HG03469 (cell line): ENCODE data around the gene MBOAT2.

Source experiments
- ATAC-seq: cut with Tn5 transposase; IDR thresholded peaks from one replicate; pipeline ENCODE4 v1.9.1; 2021; ENCODE audit warnings: mild to moderate bottlenecking, moderate library complexity, moderate number of reproducible peaks; ENCODE audit not compliant: unreplicated experiment

The MBOAT2 gene

GRCh38 chr2:8833853-8834252 lies 169.6 kb downstream of the MBOAT2 start:
- no peak for ATAC-seq

- ATAC-seq = no peak
Observed at GRCh38 chr2:8831516-8831915, 172.0 kb downstream of the MBOAT2 start.

GRCh38 chr2:8827729-8828128 lies 175.8 kb downstream of the MBOAT2 start:
- no peak for ATAC-seq

GRCh38 chr2:8822218-8822617 lies 181.3 kb downstream of the MBOAT2 start:
- ATAC-seq = no peak

- no peak for ATAC-seq
Observed at GRCh38 chr2:8821276-8822217, 181.9 kb downstream of the MBOAT2 start.

GRCh38 chr2:8819948-8820347 lies 183.5 kb downstream of the MBOAT2 start:
- ATAC-seq = no peak

GRCh38 chr2:8819194-8819593 lies 184.3 kb downstream of the MBOAT2 start:
- ATAC-seq = no peak

GRCh38 chr2:8817221-8817620 lies 186.3 kb downstream of the MBOAT2 start:
- no peak for ATAC-seq

- no peak for ATAC-seq
Observed at GRCh38 chr2:8806885-8807704, 196.4 kb downstream of the MBOAT2 start.

- no peak for ATAC-seq
Observed at GRCh38 chr2:8805278-8806210, 197.9 kb downstream of the MBOAT2 start.

GRCh38 chr2:8803658-8804379 lies 199.7 kb downstream of the MBOAT2 start:
- peak; percentile 98 for ATAC-seq

GRCh38 chr2:8802741-8803140 lies 200.7 kb downstream of the MBOAT2 start:
- no peak for ATAC-seq
